PC-9 (cell line): ENCODE data around the gene LATS2. TPM values are rescaled to one million over a fixed set of nuclear protein-coding genes. Genes with fewer than 3 reads are reported as not detected.

Experiments used
- BruUV-seq: library from RNA; stranded (reverse); fragments of 400-500 nt; replicated peaks from 2 replicates; lab custom pipeline; 2021; lab: Mats Ljungman, UMichigan
- CTCF ChIA-PET: fragments of 300-600 bp; sonication (Branson Sonifier 250); formaldehyde crosslinking; loops from one replicate; lab custom pipeline; 2022; ENCODE audit warnings: antibody characterized with exemption; lab: Charles Lee
- POLR2A ChIA-PET: fragments of 300-600 bp; sonication (Branson Sonifier 250); formaldehyde crosslinking; loops from one replicate; lab custom pipeline; 2022; ENCODE audit warnings: antibody characterized with exemption; ENCODE audit not compliant: unreplicated experiment; lab: Charles Lee
- DNase-seq, 2 experiments: peaks; one replicate each; pipeline versions ENCODE4 v3.0.0 to v3.0.0-alpha.2; 2015 to 2022; ENCODE audit warnings: mixed read lengths in 1 of 2
- H2AFZ ChIP-seq: fragments of 200-600 bp; sonication (generic); 2 replicates; pipeline ENCODE4 v1.8.1; 2017; ENCODE audit warnings: antibody characterized with exemption
- H3F3A ChIP-seq: fragments of 200-600 bp; sonication (generic); 2 replicates; pipeline ENCODE4 v1.8.1; 2017; ENCODE audit warnings: antibody characterized with exemption, mild to moderate bottlenecking, low read depth; ENCODE audit not compliant: insufficient read depth
- H3K27ac ChIP-seq: fragments of 200-600 bp; sonication (generic); 2 replicates; pipeline ENCODE4 v1.6.1; 2016; ENCODE audit warnings: mixed run types
- H3K27me3 ChIP-seq: fragments of 200-600 bp; sonication (generic); 2 replicates; pipeline ENCODE4 v1.6.1; 2016; ENCODE audit warnings: low read depth, mixed run types; ENCODE audit not compliant: insufficient read depth
- H3K36me3 ChIP-seq: fragments of 200-600 bp; sonication (generic); 2 replicates; pipeline ENCODE4 v1.6.1; 2016; ENCODE audit warnings: low read depth, mixed run types
- H3K4me1 ChIP-seq: fragments of 200-600 bp; sonication (generic); replicated peaks from 2 replicates; pipeline ENCODE4 v1.6.1; 2016; ENCODE audit warnings: mixed run types; ENCODE audit not compliant: insufficient read depth
- H3K4me2 ChIP-seq: fragments of 200-600 bp; sonication (generic); 2 replicates; pipeline ENCODE4 v1.6.1; 2017; ENCODE audit warnings: mixed run types
- H3K4me3 ChIP-seq: fragments of 200-600 bp; sonication (generic); 2 replicates; pipeline ENCODE4 v1.6.1; 2016; ENCODE audit warnings: mixed run types
- H3K79me2 ChIP-seq: fragments of 200-600 bp; sonication (generic); 2 replicates; pipeline ENCODE4 v1.6.1; 2017; ENCODE audit warnings: low read depth, mixed run types
- H3K9me2 ChIP-seq: fragments of 200-600 bp; sonication (generic); 2 replicates; pipeline ENCODE4 v1.8.1; 2017; ENCODE audit warnings: mild to moderate bottlenecking; ENCODE audit not compliant: insufficient read depth
- H3K9me3 ChIP-seq: fragments of 200-600 bp; sonication (generic); 2 replicates; pipeline ENCODE4 v1.8.1; 2016; ENCODE audit warnings: low read depth; ENCODE audit not compliant: insufficient read depth
- H4K20me1 ChIP-seq: fragments of 200-600 bp; sonication (generic); 2 replicates; pipeline ENCODE4 v1.8.1; 2017; ENCODE audit not compliant: insufficient read depth
- EZH2 ChIP-seq: fragments of 200-600 bp; sonication (generic); IDR thresholded peaks from 2 replicates; pipeline ENCODE4 v1.8.0; 2017; ENCODE audit warnings: antibody characterized with exemption, low read depth
- intact Hi-C: fragments of 100-400 bp; cut with micrococcal nuclease; formaldehyde crosslinking; loops from one replicate; pipeline ENCODE4 v1.10.0; 2022; ENCODE audit not compliant: unreplicated experiment
- total RNA-seq: library from RNA; stranded (reverse); gene quantifications from 2 replicates; pipeline ENCODE4 v1.2.3, GENCODE V29; 2021
- TF ChIP-seq, protein P1 (sequence below): fragments of 200-600 bp; sonication (generic); conservative IDR thresholded peaks from 2 replicates; pipeline ENCODE4 v1.6.1; 2017; ENCODE audit warnings: mixed run types, antibody characterized with exemption, mild to moderate bottlenecking, moderate library complexity

LATS2 gene
- total RNA-seq, 1 experiment from 2014 or later = 12.3 TPM

DNA sequence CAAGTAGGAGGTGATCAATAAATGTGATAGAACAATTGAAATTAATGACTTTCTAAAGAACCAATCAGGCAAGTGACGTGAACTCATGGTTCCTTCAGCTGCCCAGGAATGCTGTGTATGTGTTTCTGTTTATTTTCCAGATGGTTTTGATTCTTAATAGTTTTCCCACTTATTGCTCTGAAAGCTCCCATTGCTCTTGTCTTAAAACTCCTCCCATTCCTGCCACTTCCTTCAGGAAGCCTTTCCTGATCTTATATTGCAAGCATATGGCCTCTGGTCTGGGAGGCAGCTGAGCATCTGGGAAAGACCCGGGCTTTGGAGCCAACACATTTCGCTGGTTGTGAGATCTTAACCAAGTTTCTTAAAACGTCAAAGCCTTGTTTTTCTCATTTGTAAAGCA is 17.1 kb upstream of the LATS2 start:
- no peaks in the 10 kb centered on the region for H3K9me3 ChIP-seq
- H3K9me2 ChIP-seq = no peaks in the 10 kb centered on the region
- no peak for DNase-seq
- CTCF ChIA-PET = no interaction called here
- H3K4me3 ChIP-seq = no peak overlapping the region
- H3K27ac ChIP-seq = no peak overlapping the region
- H3K27me3 ChIP-seq = no peaks in the 10 kb centered on the region
- POLR2A ChIA-PET = no interaction called here
- peaks cover 15% of the 10 kb centered on the region for H3F3A ChIP-seq
- H3K79me2 ChIP-seq = no peaks in the 10 kb centered on the region
- TF ChIP-seq, protein P1, sequence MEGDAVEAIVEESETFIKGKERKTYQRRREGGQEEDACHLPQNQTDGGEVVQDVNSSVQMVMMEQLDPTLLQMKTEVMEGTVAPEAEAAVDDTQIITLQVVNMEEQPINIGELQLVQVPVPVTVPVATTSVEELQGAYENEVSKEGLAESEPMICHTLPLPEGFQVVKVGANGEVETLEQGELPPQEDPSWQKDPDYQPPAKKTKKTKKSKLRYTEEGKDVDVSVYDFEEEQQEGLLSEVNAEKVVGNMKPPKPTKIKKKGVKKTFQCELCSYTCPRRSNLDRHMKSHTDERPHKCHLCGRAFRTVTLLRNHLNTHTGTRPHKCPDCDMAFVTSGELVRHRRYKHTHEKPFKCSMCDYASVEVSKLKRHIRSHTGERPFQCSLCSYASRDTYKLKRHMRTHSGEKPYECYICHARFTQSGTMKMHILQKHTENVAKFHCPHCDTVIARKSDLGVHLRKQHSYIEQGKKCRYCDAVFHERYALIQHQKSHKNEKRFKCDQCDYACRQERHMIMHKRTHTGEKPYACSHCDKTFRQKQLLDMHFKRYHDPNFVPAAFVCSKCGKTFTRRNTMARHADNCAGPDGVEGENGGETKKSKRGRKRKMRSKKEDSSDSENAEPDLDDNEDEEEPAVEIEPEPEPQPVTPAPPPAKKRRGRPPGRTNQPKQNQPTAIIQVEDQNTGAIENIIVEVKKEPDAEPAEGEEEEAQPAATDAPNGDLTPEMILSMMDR = no peak
- no peak for TF ChIP-seq EZH2
- no TSS peak for BruUV-seq
- no peaks in the 10 kb centered on the region for H4K20me1 ChIP-seq
- H3K36me3 ChIP-seq = no peaks in the 10 kb centered on the region
- peaks cover 21% of the 10 kb centered on the region for H3K4me1 ChIP-seq
- no peak overlapping the region for H3K4me2 ChIP-seq
- no peak overlapping the region for H2AFZ ChIP-seq
- intact Hi-C loops = no loop called here

DNA sequence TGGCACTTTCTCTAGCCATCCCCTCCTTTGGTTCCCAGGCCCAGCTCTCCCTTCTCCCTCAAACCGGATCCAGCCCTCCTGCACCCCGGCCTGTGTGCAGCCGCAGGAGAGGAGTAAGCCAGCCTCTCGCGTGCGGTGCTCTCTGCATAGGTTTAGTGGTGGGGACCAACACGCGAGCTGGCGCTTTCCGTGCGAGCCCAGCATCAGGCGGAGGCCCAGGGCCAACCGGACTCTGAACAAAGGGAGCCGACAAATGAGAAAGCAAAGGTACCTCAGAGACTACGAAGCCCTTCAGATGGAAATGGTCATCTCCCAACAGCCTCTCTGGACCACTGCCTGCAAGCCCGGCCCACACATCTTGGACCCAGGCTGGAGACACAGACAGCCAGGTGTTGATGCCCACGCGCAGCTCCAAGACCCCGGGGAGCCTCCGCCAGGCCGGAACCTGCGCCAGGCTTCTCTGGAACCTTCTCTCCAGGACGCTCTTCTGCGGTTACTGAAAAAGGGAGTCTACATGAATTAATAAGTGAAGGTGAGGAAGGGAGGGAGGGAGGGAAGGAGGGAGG is 16.5 kb upstream of the LATS2 start:
- no peaks in the 10 kb centered on the region for H3K79me2 ChIP-seq
- no peaks in the 10 kb centered on the region for H3K36me3 ChIP-seq
- H4K20me1 ChIP-seq = no peaks in the 10 kb centered on the region
- H3K4me3 ChIP-seq = no peak overlapping the region
- H3K9me2 ChIP-seq = no peaks in the 10 kb centered on the region
- intact Hi-C loops = no loop called here
- BruUV-seq = no TSS peak
- peaks cover 21% of the 10 kb centered on the region for H3K4me1 ChIP-seq
- H3K27ac ChIP-seq = no peak overlapping the region
- TF ChIP-seq, protein P1 = no peak
- TF ChIP-seq EZH2 = no peak
- DNase-seq = no peak
- peaks cover 15% of the 10 kb centered on the region for H3F3A ChIP-seq
- ChIA-PET POLR2A (no interaction called here), CTCF (no interaction called here)
- no peak overlapping the region for H2AFZ ChIP-seq
- H3K9me3 ChIP-seq = no peaks in the 10 kb centered on the region
- no peak overlapping the region for H3K4me2 ChIP-seq
- H3K27me3 ChIP-seq = no peaks in the 10 kb centered on the region

DNA sequence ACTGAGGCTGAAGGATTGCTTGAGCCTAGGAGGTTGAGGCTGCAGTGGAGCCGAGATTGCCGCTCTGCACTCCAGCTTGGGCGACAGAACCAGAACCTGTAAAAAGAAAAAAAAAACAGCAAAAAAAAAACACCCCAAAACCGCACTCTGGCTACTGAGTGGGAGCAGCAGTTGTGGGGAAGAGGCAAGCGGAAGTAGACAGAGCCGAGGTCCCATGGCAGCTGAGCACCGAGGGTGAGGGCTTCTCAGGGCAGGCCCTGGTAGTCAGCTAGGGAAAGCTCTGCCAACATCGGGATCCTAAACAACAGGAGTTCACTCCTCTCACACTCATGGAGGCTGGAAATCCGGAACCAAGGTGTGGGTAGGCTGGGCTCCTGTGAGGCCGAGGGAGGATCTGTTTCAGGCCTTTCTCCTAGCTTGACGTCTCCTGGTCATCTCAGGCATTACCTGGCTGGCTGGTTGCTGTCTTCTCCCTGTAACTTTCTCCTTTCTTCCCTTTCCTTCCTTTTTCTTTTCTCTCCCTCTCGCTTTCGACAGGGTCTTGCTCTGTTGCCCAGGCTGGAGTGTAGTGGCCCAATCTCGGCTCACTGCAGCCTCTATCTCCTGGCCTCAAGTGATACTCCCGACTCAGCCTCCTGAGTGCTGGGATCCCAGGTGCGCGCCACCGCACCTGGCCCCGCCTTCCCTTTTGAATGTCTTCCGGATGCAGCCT is 15.8 kb upstream of the LATS2 start:
- Histone ChIP-seq H3K9me2 (no peaks in the 10 kb centered on the region), H2AFZ (no peak overlapping the region), H3K4me2 (no peak overlapping the region), H3F3A (peaks cover 15% of the 10 kb centered on the region), H3K79me2 (no peaks in the 10 kb centered on the region), H3K36me3 (no peaks in the 10 kb centered on the region), H3K27me3 (no peaks in the 10 kb centered on the region), H4K20me1 (no peaks in the 10 kb centered on the region), H3K4me3 (no peak overlapping the region), H3K4me1 (peaks cover 21% of the 10 kb centered on the region), H3K9me3 (no peaks in the 10 kb centered on the region), H3K27ac (no peak overlapping the region)
- DNase-seq = no peak
- POLR2A ChIA-PET = no interaction called here
- no peak for TF ChIP-seq EZH2
- TF ChIP-seq, protein P1 = no peak
- CTCF ChIA-PET = interaction anchor here (0.5 kb wide), 1 partner anchor 401 kb away, joined by 5 read pairs; no protein-coding TSS in a partner anchor
- BruUV-seq = no TSS peak
- intact Hi-C loops = no loop called here
